Activated CD8-positive, alpha-beta T cell treated with anti-CD3 and anti-CD28 coated beads for 36 hours (primary cell): Measurements from ENCODE around the gene ASB18. TPM values are rescaled to one million over a fixed set of nuclear protein-coding genes. Genes with fewer than 3 reads are reported as not detected.

ENCODE experiments used
- ATAC-seq: fragments of 200-7000 bp; cut with Tn5 transposase; one replicate; pipeline ENCODE4 v1.10.0; 2021; ENCODE audit warnings: mild to moderate bottlenecking, moderate library complexity
- CTCF ChIA-PET: fragments of 350-600 bp; sonication (Branson Sonifier 250); formaldehyde crosslinking; loops from one replicate; lab custom pipeline; 2021; ENCODE audit warnings: antibody characterized with exemption; lab: Charles Lee
- POLR2A ChIA-PET: fragments of 350-600 bp; sonication (Branson Sonifier 250); formaldehyde crosslinking; loops from one replicate; lab custom pipeline; 2021; ENCODE audit warnings: antibody characterized with exemption; lab: Charles Lee
- DNase-seq: peaks from one replicate; pipeline ENCODE4 v3.0.0-alpha.2; 2020
- H3K27ac Mint-ChIP-seq: one replicate; pipeline ENCODE4 v1.8.0; 2021; ENCODE audit warnings: mild to moderate bottlenecking, mixed read lengths
- H3K27me3 Mint-ChIP-seq: one replicate; pipeline ENCODE4 v1.8.0; 2021; ENCODE audit warnings: mixed read lengths
- H3K36me3 Mint-ChIP-seq: one replicate; pipeline ENCODE4 v1.8.0; 2021; ENCODE audit warnings: low read depth, mixed read lengths
- H3K4me1 Mint-ChIP-seq: one replicate; pipeline ENCODE4 v1.8.0; 2021; ENCODE audit warnings: low read depth, mixed read lengths
- H3K4me3 Mint-ChIP-seq: one replicate; pipeline ENCODE4 v1.8.0; 2021; ENCODE audit warnings: mild to moderate bottlenecking, moderate library complexity, mixed read lengths
- H3K9me3 Mint-ChIP-seq: one replicate; pipeline ENCODE4 v1.8.0; 2021; ENCODE audit warnings: mixed read lengths
- intact Hi-C: fragments of 100-400 bp; cut with micrococcal nuclease; formaldehyde crosslinking; loops from one replicate; pipeline ENCODE4 v1.10.0; 2022
- total RNA-seq, 2 experiments: library from RNA; stranded (reverse); gene quantifications; one replicate each; pipeline ENCODE4 v1.2.3, GENCODE V29; 2021
- TF ChIP-seq, protein P1 (sequence below): fragments of 200-600 bp; IDR thresholded peaks from one replicate; pipeline ENCODE4 v1.8.0; 2022; ENCODE audit warnings: antibody characterized with exemption, mild to moderate bottlenecking

ASB18 gene
- total RNA-seq, 2 experiments from 2014 or later = not detected

DNA sequence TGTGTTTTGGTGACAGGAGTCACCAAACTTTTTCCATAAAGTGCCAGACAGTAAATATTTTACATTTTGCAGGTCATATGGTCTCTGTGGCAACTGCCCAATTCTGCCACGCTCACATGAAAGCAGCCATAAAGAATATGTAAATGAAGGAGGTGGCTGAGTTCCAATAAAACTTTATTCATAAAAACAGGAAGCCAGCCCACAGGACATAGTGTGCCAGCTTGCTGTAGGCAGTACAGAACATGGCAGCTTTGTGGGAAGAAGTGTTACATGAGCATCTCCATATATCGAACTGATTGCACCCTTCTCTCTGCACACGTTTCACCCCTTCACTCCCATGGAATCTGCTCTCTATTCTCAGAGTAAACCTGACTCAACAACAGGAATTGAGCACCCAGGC is 10.2 kb downstream of the ASB18 start:
- ChIA-PET POLR2A (no interaction called here), CTCF (no interaction called here)
- DNase-seq = no peak
- TF ChIP-seq, protein P1, sequence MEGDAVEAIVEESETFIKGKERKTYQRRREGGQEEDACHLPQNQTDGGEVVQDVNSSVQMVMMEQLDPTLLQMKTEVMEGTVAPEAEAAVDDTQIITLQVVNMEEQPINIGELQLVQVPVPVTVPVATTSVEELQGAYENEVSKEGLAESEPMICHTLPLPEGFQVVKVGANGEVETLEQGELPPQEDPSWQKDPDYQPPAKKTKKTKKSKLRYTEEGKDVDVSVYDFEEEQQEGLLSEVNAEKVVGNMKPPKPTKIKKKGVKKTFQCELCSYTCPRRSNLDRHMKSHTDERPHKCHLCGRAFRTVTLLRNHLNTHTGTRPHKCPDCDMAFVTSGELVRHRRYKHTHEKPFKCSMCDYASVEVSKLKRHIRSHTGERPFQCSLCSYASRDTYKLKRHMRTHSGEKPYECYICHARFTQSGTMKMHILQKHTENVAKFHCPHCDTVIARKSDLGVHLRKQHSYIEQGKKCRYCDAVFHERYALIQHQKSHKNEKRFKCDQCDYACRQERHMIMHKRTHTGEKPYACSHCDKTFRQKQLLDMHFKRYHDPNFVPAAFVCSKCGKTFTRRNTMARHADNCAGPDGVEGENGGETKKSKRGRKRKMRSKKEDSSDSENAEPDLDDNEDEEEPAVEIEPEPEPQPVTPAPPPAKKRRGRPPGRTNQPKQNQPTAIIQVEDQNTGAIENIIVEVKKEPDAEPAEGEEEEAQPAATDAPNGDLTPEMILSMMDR = no peak
- no peak for ATAC-seq
- intact Hi-C loops = no loop called here
- no peaks in the 10 kb centered on the region for H3K9me3 Mint-ChIP-seq
- H3K4me1 Mint-ChIP-seq = no peaks in the 10 kb centered on the region
- H3K36me3 Mint-ChIP-seq = no peaks in the 10 kb centered on the region
- peaks cover 9% of the 10 kb centered on the region for H3K27me3 Mint-ChIP-seq
- no peak overlapping the region for H3K27ac Mint-ChIP-seq
- H3K4me3 Mint-ChIP-seq = no peak overlapping the region

DNA sequence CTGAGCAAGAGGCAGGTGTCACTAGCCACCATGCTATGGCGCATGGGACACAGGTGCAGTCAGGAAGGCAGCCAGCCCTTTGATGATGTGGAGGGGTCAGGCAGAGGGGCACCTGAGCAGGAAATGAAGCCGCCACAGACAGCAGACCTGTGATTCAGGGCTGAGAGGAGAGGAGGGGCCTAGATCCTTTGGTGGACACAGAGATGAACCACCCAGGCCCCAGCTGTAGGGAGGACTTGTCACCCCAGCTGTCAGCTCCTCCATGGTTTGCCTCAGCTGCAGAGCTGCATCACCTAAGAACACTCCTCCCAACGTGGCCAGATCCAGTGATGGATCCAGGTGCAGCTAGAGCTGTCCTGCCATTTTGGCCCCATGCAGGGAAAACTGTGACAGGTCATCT is 11.6 kb downstream of the ASB18 start:
- DNase-seq (no peak), ATAC-seq (no peak)
- CTCF ChIA-PET = no interaction called here
- Mint-ChIP-seq H3K4me3 (no peak overlapping the region), H3K9me3 (no peaks in the 10 kb centered on the region), H3K4me1 (no peaks in the 10 kb centered on the region), H3K27ac (no peak overlapping the region), H3K27me3 (peaks cover 12% of the 10 kb centered on the region), H3K36me3 (no peaks in the 10 kb centered on the region)
- TF ChIP-seq, protein P1 = no peak
- intact Hi-C loops = no loop called here
- POLR2A ChIA-PET = no interaction called here

DNA sequence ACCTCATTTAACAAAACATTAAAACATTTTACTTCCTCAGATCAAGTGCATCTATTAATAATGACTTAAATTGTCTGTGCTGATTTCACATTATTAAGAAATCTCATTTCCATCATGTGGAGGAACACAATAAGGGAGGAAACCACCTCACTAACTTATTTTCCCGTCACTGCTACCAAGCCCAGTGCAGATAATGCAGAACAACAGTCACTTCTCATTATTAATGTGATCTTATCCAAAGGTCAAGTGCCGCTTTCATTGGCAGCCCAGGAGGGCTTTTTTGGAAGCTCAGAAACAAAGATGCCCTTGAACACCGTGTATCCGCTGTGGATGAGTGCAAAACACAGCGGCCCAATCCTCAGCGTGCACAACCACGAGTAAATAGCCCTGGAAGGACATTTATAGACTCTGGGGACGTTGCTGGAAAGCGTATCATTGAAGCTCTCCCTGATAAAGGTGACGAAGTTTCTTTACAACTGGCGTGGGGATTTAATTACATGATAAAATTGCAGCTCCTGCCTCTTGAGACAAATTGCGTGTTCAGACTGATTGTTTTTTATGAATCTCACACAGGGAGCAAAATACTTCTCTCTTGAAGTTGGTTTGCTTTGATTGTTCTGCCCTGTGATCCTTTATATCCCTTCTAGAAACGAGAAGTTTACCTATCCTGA is 13.2 kb downstream of the ASB18 start:
- Mint-ChIP-seq H3K36me3 (no peaks in the 10 kb centered on the region), H3K9me3 (no peaks in the 10 kb centered on the region), H3K27me3 (peaks cover 20% of the 10 kb centered on the region), H3K4me1 (no peaks in the 10 kb centered on the region), H3K4me3 (no peak overlapping the region), H3K27ac (no peak overlapping the region)
- ATAC-seq (no peak), DNase-seq (no peak)
- intact Hi-C loops = no loop called here
- ChIA-PET POLR2A (no interaction called here), CTCF (no interaction called here)
- TF ChIP-seq, protein P1 = no peak

DNA sequence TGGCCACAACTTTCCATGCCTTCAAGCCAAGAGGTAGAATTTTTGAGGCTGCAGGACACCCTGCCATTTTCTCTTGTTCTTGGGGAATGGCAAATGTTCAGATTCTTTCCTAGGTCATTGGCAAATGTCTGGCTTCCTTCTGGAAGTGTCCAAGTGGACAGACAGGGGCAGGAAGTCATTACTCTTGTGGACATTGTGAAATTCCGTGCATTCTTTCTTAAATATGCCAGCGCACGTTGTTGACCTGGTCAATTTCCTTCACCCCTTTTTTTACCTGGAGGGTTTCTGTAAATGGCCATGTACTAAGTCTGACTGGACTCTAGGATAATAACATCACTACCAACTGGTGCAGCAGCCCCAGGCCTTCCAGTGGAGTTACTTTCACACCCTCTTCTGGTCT is 13.9 kb downstream of the ASB18 start:
- Mint-ChIP-seq H3K27ac (no peak overlapping the region), H3K9me3 (no peaks in the 10 kb centered on the region), H3K27me3 (peaks cover 20% of the 10 kb centered on the region), H3K36me3 (no peaks in the 10 kb centered on the region), H3K4me1 (no peaks in the 10 kb centered on the region), H3K4me3 (no peak overlapping the region)
- TF ChIP-seq, protein P1 = no peak
- no peak for DNase-seq
- CTCF ChIA-PET = no interaction called here
- intact Hi-C loops = no loop called here
- POLR2A ChIA-PET = no interaction called here
- ATAC-seq = no peak

DNA sequence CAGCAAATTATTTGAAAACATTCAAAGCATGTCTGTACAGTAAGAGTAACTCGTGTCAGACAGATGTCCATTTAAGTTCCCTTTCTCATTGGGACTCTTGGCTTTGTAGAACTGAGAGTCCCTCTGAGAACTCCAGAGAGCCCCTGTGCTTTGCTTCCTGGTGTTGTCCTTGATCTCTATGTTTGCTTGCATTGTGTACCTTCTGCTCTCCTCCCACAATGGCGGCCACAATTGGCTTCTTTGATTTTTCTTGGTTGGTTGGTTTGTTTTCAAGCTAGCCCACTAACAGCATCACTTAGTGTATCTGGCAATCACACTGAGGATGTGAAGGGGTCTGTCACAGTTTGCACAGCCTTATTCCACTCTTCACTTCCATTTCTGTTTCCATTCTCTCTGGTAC is 15.1 kb downstream of the ASB18 start:
- H3K36me3 Mint-ChIP-seq = no peaks in the 10 kb centered on the region
- H3K9me3 Mint-ChIP-seq = no peaks in the 10 kb centered on the region
- ATAC-seq (no peak), DNase-seq (no peak)
- H3K27ac Mint-ChIP-seq = no peak overlapping the region
- intact Hi-C loops = no loop called here
- ChIA-PET CTCF (no interaction called here), POLR2A (no interaction called here)
- no peaks in the 10 kb centered on the region for H3K4me1 Mint-ChIP-seq
- no peak overlapping the region for H3K4me3 Mint-ChIP-seq
- TF ChIP-seq, protein P1 = no peak
- peaks cover 20% of the 10 kb centered on the region for H3K27me3 Mint-ChIP-seq
